ENCODE measurements around the gene AK9.

The AK9 gene

DNA sequence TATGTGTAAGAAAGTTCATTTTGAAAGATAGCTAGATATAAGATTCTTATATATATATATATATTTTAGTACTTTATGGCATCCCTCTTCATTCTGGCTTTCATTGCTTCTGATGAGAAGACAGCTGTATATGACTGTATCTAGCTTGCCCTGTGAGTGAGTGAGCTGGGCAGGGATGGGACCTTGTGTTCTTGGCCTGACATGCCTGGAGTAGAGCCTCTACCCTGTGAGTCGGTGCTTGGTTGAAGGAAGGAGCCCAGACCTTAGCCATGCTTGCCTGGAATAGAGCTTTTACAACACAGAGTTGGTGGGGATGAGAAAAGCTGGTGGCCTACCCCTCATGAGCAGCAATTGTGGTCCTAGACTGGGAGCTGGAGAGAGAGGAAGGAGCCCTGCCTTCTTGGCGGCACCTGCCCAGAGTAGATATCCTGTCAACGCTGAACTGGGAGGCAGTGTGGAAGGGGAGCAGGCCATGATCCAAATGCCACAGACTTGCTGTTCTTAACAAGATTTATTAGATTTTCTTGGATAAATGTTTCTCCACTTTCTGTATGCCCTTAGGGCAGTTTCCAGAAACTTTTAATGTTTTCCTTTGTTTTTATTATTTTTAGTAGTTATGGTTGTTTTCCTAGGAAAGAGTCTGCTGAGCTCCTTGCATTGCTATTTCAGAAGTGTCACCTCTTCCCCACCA lies 31.7 kb upstream of the AK9 start:
- CTCF ChIA-PET = interaction anchor here (0.5 kb wide), 1 partner anchor 56 kb away, joined by 3 read pairs; no protein-coding TSS in a partner anchor
- no peak for TF ChIP-seq NFRKB (IDR thresholded peaks at IDR 0.05)
- TF ChIP-seq FOXM1 (IDR thresholded peaks at IDR 0.05; ENCODE audit: borderline replicate concordance) = no peak
- TF ChIP-seq BHLHE40 (IDR thresholded peaks at IDR 0.05; ENCODE audit: borderline replicate concordance) = no peak
- TF ChIP-seq L3MBTL2 (conservative IDR thresholded peaks at IDR 0.05) = no peak
- TF ChIP-seq, protein P1, sequence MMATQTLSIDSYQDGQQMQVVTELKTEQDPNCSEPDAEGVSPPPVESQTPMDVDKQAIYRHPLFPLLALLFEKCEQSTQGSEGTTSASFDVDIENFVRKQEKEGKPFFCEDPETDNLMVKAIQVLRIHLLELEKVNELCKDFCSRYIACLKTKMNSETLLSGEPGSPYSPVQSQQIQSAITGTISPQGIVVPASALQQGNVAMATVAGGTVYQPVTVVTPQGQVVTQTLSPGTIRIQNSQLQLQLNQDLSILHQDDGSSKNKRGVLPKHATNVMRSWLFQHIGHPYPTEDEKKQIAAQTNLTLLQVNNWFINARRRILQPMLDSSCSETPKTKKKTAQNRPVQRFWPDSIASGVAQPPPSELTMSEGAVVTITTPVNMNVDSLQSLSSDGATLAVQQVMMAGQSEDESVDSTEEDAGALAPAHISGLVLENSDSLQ (IDR thresholded peaks at IDR 0.05) = no peak
- TF ChIP-seq ARNT (IDR thresholded peaks at IDR 0.05) = no peak
- TF ChIP-seq LEF1 (IDR thresholded peaks at IDR 0.05; ENCODE audit: borderline replicate concordance) = no peak
- TF ChIP-seq TARDBP (IDR thresholded peaks at IDR 0.05) = no peak
- TF ChIP-seq HDGF (IDR thresholded peaks at IDR 0.05; ENCODE audit: borderline replicate concordance) = no peak
- TF ChIP-seq SUZ12 (IDR thresholded peaks at IDR 0.05) = no peak
- no peak for DNase-seq (ENCODE audit: extremely low spot score)
- POLR2A ChIA-PET = no interaction called here

DNA sequence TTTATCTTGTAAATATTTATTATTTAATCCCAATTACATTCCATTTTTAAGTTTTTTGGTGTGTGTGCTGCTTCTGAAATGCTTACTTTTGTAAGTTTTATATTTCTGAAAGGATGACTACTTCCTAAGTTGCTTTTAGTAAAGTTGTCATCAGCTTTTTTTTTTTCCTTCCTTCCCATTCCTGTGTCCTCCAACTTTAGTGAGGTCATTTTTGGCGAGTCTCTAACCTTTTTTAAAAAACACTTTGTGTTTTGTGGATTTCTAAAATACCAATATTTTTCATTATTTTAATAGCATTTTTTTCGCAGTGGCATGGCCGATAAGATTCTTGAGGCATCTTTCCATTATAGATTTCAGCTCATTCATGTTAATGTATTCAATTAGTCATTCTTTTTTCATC lies 31.0 kb upstream of the AK9 start:
- POLR2A ChIA-PET = no interaction called here

DNA sequence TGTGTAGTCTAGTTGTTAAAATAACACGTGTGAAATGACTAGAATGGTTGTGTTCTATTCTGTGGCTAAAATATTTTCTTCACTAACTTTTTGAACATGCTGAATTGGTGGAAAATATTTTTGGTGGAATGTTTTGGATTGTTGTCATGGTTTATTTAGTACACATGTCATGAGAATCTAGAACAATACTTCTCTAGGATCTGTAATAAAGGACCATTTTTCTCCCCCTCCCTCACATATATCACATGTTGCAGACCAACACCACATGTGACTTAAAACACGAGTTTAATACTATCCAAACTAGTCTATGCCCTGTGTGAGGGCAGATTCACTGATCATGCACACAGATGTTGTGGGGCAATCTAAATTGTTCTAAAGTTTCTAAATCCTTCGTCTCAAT lies 29.3 kb upstream of the AK9 start:
- CTCF ChIA-PET = no interaction called here
- no peak for TF ChIP-seq FOXA1 (IDR thresholded peaks at IDR 0.05)
- no peak for TF ChIP-seq L3MBTL2 (conservative IDR thresholded peaks at IDR 0.05)
- TF ChIP-seq FOXM1 (IDR thresholded peaks at IDR 0.05; ENCODE audit: borderline replicate concordance) = no peak
- TF ChIP-seq HDGF (IDR thresholded peaks at IDR 0.05; ENCODE audit: borderline replicate concordance) = no peak
- TF ChIP-seq TARDBP (IDR thresholded peaks at IDR 0.05) = no peak
- no peak for TF ChIP-seq SP1 (IDR thresholded peaks at IDR 0.05)
- no peak for TF ChIP-seq CTBP1 (IDR thresholded peaks at IDR 0.05; ENCODE audit: borderline replicate concordance)
- TF ChIP-seq ARNT (IDR thresholded peaks at IDR 0.05) = no peak
- no peak for TF ChIP-seq ZNF384 (IDR thresholded peaks at IDR 0.05)
- no peak for DNase-seq (ENCODE audit: extremely low spot score)
- POLR2A ChIA-PET = no interaction called here

More for the DNA sequence above, 31.0 kb upstream of the AK9 start:
- no peak for DNase-seq (ENCODE audit: extremely low spot score)
- TF ChIP-seq FOXM1 (IDR thresholded peaks at IDR 0.05; ENCODE audit: borderline replicate concordance) = no peak
- TF ChIP-seq NFRKB (IDR thresholded peaks at IDR 0.05) = no peak
- CTCF ChIA-PET = interaction anchor here (0.5 to 1.2 kb wide), 2 partner anchors 17 to 56 kb away, joined by 3 read pairs; no protein-coding TSS in a partner anchor

DNA sequence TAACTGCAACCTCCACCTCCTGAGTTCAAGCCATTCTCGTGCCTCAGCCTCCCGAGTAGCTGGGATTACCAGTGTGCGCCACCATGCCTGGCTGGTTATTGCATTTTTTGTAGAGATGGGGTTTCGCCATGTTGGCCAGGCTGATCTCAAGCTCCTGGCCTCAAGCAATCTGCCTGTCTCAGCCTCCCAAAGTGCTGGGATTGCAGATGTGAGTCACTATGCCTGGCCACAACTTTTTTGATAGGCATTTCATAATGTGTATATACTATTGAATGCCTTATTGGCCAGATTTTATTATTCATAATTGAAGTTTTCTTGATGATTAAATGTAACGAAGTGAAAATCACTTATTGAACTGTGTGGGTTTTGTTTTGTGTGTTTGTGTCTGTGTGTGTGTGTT lies 28.0 kb upstream of the AK9 start:
- TF ChIP-seq SP1 (IDR thresholded peaks at IDR 0.05) = no peak
- TF ChIP-seq, protein P1 (IDR thresholded peaks at IDR 0.05) = no peak
- TF ChIP-seq ARNT (IDR thresholded peaks at IDR 0.05) = no peak
- no peak for TF ChIP-seq FOXM1 (IDR thresholded peaks at IDR 0.05; ENCODE audit: borderline replicate concordance)
- no peak for TF ChIP-seq TARDBP (IDR thresholded peaks at IDR 0.05)
- no peak for TF ChIP-seq FOXA1 (IDR thresholded peaks at IDR 0.05)
- no peak for TF ChIP-seq BHLHE40 (IDR thresholded peaks at IDR 0.05; ENCODE audit: borderline replicate concordance)
- TF ChIP-seq NFRKB (IDR thresholded peaks at IDR 0.05) = no peak
- no peak for TF ChIP-seq FOXK2 (IDR thresholded peaks at IDR 0.05)
- TF ChIP-seq ZNF384 (IDR thresholded peaks at IDR 0.05) = no peak
- TF ChIP-seq L3MBTL2 (conservative IDR thresholded peaks at IDR 0.05) = no peak
- TF ChIP-seq SUZ12 (IDR thresholded peaks at IDR 0.05) = no peak
- TF ChIP-seq CTBP1 (IDR thresholded peaks at IDR 0.05; ENCODE audit: borderline replicate concordance) = no peak
- no peak for TF ChIP-seq ELF4 (IDR thresholded peaks at IDR 0.05)
- ChIA-PET POLR2A (no interaction called here), CTCF (interaction anchor here (0.7 kb wide), 1 partner anchor 16 kb away, joined by 3 read pairs; no protein-coding TSS in a partner anchor)
- no peak for DNase-seq (ENCODE audit: extremely low spot score)

DNA sequence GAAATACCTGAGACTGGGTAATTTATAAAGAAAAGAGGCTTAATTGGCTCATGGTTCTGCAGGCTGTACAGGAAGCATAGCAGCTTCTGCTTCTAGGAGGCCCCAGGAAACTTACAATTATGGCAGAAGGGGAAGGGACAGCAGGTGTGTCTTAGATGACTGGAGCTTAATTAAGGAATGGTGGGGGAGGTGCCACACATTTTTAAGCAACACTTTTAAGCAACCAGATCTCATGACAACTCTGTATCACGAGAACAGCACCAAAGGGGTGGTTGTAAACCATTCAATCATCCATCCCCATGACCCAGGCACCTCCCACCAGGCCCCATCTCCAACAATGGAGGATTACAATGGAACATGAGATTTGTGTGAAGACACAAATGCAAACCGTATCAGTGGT lies 27.0 kb upstream of the AK9 start:
- DNase-seq (ENCODE audit: extremely low spot score) = no peak

DNA sequence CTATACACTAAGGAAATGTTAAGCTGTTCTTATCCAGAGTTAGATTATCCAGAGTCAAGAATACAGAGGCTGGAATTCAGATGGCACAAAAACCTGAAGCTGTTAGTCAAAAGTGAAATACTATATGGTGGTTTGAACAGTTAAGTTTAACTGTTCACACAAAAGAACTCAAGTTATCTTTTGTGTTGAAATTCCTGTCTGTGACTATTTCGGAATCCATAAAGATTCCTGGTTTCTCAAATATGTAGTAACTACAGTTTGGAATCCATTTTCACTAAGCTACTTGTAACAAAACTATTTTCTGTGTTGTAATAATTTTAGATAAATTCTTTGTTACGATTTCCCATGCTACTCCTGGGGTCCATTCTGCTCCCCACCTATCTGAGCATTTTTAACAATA lies 24.6 kb upstream of the AK9 start:
- ChIA-PET CTCF (interaction anchor here (1.0 to 1.4 kb wide), 2 partner anchors 10 to 324 kb away, joined by 4 to 7 read pairs; no protein-coding TSS in a partner anchor), POLR2A (no interaction called here)
- DNase-seq (ENCODE audit: extremely low spot score) = no peak
- TF ChIP-seq L3MBTL2 (conservative IDR thresholded peaks at IDR 0.05) (no peak), LEF1 (IDR thresholded peaks at IDR 0.05; ENCODE audit: borderline replicate concordance) (no peak), HDGF (IDR thresholded peaks at IDR 0.05; ENCODE audit: borderline replicate concordance) (no peak), BHLHE40 (IDR thresholded peaks at IDR 0.05; ENCODE audit: borderline replicate concordance) (no peak), ELF4 (IDR thresholded peaks at IDR 0.05) (no peak), NFRKB (IDR thresholded peaks at IDR 0.05) (no peak), FOXM1 (IDR thresholded peaks at IDR 0.05; ENCODE audit: borderline replicate concordance) (no peak), ZNF384 (IDR thresholded peaks at IDR 0.05) (no peak), FOXK2 (IDR thresholded peaks at IDR 0.05) (no peak), FOXA1 (IDR thresholded peaks at IDR 0.05) (no peak), SP1 (IDR thresholded peaks at IDR 0.05) (no peak), ARNT (IDR thresholded peaks at IDR 0.05) (no peak), TARDBP (IDR thresholded peaks at IDR 0.05) (no peak)
- TF ChIP-seq, protein P1 (IDR thresholded peaks at IDR 0.05) = no peak

More for the DNA sequence above, 27.0 kb upstream of the AK9 start:
- TF ChIP-seq CTBP1 (IDR thresholded peaks at IDR 0.05; ENCODE audit: borderline replicate concordance) (no peak), NFRKB (IDR thresholded peaks at IDR 0.05) (no peak), HDGF (IDR thresholded peaks at IDR 0.05; ENCODE audit: borderline replicate concordance) (no peak), ZNF384 (IDR thresholded peaks at IDR 0.05) (no peak), ARNT (IDR thresholded peaks at IDR 0.05) (no peak), ELF4 (IDR thresholded peaks at IDR 0.05) (no peak), SP1 (IDR thresholded peaks at IDR 0.05) (no peak), FOXM1 (IDR thresholded peaks at IDR 0.05; ENCODE audit: borderline replicate concordance) (no peak), FOXK2 (IDR thresholded peaks at IDR 0.05) (no peak), SUZ12 (IDR thresholded peaks at IDR 0.05) (no peak), LEF1 (IDR thresholded peaks at IDR 0.05; ENCODE audit: borderline replicate concordance) (no peak), FOXA1 (IDR thresholded peaks at IDR 0.05) (no peak), TARDBP (IDR thresholded peaks at IDR 0.05) (no peak), BHLHE40 (IDR thresholded peaks at IDR 0.05; ENCODE audit: borderline replicate concordance) (no peak), L3MBTL2 (conservative IDR thresholded peaks at IDR 0.05) (no peak)
- TF ChIP-seq, protein P1 (IDR thresholded peaks at IDR 0.05) = no peak
- POLR2A ChIA-PET = no interaction called here
- CTCF ChIA-PET = no interaction called here
